Cortex of kidney (tissue), 1 donor: ENCODE data around the gene RIMKLB.
"Not testable (repeated sequence)": the region's sequence is repeated elsewhere in the genome, so short reads cannot be mapped to it uniquely, and the experiment has no call there.

Experiments used
- DNase-seq: peaks from one replicate; lab custom pipeline; 2025; lab: John Stamatoyannopoulos, UW

Gene RIMKLB

GRCh38 chr12:8773461-8773860 is 75.7 kb downstream of the RIMKLB start:
- no peak for DNase-seq

DNA sequence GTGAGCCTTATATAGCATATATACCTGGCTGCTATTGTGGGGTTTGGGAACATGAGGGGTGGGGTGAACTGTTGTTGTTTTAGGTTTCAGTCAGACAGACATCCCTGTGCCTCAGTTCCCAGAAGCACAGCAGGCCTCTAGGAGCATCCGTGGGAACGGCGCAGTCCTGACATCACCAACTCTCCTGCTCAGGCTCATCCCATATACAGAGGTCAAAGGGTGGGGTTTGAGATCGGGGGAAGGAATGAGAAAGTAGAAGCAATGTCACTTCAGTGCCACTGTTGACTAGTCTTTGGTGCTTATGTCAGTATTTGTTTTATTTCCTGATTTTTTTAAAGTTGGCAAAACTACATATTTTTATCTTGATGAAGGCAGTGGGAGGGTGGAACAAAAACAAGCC is 81.5 kb downstream of the RIMKLB start:
- DNase-seq: no peak

DNA sequence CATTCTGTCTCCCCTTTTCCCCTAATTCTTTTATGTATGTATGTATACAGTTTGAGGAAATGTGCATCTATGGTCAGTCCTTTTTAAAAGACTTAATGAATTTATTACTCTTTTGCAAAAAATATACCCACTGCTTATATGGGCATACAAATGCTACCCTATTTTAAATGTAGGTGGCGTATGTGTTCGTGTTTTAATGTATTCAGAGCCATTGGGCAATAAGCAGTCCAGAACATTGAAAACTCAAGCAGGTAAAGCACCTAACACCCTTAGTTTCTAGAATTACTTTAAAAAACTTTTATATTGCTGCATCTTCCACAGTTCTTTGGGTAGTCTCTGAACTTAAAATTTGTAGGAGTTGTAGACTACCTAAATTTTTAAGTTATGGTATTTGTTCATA is 82.1 kb downstream of the RIMKLB start:
- DNase-seq: no peak

GRCh38 chr12:8780389-8780788 is 82.6 kb downstream of the RIMKLB start:
- DNase-seq: no peak

DNA sequence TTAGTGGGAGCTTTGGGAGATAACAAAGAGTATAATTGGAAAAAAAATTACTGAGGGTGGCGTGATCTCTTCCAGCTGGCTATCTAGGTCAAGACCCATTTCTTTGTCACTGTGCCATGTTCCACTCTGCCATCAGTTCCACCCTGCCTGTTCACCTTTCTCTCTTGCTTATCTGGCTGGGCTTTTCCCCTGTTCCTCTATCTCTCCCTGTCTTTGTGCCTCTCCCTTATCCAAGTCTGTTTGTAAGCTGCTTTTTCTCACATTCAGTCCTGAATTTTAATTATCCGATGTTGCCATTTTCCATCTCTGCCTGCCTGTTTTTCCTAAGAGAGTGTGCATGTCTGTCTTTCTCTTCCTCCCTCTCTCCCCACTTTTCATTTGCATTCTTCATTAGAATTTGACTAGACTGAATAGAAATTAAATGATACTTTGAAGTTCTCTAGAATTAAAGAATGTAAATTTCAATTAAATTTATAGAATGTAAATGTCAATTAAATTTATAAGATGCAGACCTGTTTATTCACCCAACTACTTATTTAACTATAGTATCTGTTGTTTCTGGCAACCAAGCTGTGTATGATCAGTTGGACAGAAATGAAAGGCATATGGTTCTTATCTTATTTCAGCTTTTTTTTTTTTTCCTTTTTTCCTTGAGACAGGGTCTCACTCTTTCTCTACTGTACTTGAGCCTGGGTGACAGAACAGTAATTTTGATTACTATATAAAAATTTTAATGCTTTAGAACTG is 83.8 kb downstream of the RIMKLB start:
- DNase-seq: no peak

- DNase-seq: no peak
These were observed 86.6 kb downstream of the RIMKLB start for GRCh38 chr12:8784290-8784888.

- no peak for DNase-seq
These were observed 87.7 kb downstream of the RIMKLB start for GRCh38 chr12:8785499-8785898.

GRCh38 chr12:8787206-8787605 is 89.4 kb downstream of the RIMKLB start:
- not testable (repeated sequence) for DNase-seq

DNA sequence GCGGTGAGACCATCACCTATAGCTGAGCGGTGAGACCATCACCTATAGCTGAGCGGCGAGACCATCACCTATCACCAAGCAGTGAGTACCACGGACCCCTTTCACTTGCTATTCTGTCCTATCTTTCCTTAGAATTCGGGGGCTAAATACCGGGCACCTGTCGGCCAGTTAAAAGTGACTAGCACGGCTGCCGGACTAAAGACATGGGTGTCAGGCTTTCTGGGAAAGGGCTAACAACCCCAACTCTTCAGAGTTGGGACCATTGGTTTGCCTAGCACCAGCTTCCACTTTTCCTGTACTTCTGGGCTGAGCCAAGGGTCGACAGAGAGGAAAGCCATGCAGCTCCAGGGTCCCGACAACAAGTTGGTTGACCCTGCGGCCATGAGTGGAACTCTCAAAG is 90.9 kb downstream of the RIMKLB start:
- DNase-seq: not testable (repeated sequence)

- DNase-seq: not testable (repeated sequence)
These were observed 91.7 kb downstream of the RIMKLB start for GRCh38 chr12:8789341-8790013.

GRCh38 chr12:8793226-8793625 is 95.4 kb downstream of the RIMKLB start:
- not testable (repeated sequence) for DNase-seq

DNA sequence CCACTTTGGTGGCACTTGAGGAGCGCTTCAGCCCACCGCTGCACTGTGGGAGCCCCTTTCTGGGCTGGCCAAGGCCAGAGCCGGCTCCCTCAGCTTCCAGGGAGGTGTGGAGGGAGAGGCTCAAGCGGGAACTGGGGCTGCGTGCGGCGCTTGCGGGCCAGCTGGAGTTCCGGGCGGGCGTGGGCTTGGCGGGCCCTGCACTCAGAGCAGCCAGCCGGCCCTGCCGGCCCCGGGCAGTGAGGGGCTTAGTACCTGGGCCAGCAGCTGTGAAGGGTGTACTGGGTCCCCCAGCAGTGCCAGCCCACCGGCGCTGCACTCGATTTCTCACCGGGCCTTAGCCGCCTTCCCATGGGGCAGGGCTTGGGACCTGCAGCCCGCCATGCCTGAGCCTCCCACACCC is 96.8 kb downstream of the RIMKLB start:
- not testable (repeated sequence) for DNase-seq

- DNase-seq: no peak
These were observed 99.2 kb downstream of the RIMKLB start for GRCh38 chr12:8796831-8797626.

GRCh38 chr12:8801213-8801612 is 103.4 kb downstream of the RIMKLB start:
- DNase-seq: not testable (repeated sequence)

GRCh38 chr12:8804833-8805232 is 107.0 kb downstream of the RIMKLB start:
- not testable (repeated sequence) for DNase-seq

GRCh38 chr12:8805487-8805886 is 107.7 kb downstream of the RIMKLB start:
- DNase-seq: not testable (repeated sequence)

GRCh38 chr12:8807084-8807483 is 109.3 kb downstream of the RIMKLB start:
- not testable (repeated sequence) for DNase-seq

DNA sequence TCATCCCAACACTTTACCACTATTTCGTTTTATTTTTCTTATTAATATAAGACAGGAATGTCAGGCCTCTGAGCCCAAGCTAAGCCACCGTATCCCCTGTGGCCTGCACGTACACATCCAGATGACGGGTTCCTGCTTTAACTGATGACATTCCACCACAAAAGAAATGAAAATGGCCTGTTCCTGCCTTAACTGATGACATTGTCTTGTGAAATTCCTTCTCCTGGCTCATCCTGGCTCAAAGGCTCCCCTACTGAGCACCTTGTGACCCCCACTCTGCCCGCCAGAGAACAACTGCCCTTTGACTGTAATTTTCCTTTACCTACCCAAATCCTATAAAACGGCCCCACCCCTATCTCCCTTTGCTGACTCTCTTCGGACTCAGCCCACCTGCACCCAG is 112.3 kb downstream of the RIMKLB start:
- DNase-seq: not testable (repeated sequence)

DNA sequence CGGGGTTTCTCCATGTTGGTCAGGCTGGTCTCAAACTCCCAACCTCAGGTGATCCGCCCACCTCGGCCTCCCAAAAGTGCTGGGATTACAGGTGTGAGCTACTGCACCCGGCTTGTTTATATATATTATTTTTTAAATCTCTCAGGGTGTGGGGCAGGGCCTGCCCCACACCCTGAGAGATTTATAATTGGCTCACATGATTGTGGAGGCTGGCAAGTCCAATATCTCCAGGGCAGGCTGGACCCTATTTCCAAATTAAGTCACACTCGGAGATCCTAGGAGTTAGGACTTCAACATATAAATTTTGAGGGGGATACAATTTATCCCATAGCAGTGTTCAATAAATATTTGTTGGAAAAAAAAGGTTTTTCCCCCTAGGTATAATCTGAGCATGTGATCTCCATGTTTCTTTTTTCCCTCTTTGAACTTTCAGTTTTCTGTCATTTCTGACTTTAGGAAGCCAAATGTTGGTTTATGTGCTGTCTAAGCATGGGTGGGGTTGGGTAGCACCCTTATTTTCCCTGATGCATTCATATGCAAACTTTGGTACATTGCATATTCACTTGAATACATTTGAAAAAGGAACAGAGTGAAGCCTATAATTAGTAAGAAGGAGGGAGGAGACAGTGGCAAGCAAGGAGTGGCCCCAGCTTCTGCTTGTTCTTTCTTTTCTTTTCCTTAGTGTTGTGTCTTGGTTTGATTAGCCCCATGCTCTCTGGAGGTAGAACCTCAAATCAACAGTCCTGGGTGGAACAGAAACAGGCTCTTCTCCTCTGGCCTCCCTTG is 116.0 kb downstream of the RIMKLB start:
- no peak for DNase-seq

- no peak for DNase-seq
These were observed 118.8 kb downstream of the RIMKLB start for GRCh38 chr12:8816448-8817050.

DNA sequence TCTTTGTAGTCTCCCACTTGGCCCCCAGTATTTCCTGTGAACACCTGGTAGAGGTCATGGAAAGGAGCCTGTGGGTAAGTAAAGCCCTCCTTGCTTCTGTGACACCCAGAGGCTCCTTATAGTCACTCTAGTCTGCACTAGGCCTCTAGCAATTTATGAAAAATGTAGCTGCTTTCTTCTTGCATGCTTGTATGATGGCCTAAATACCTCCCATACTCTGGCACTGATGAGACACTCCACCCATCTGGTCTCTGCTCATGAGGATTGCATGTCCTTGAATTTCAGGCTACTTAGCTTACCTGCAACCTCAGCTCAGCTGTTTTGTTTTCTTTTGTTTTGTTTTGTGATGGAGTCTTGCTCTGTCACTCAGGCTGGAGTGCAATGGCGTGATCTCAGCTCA is 120.1 kb downstream of the RIMKLB start:
- no peak for DNase-seq
